GM12801 (cell line): ENCODE results near the gene MYBPH.

ENCODE experiments used
- CTCF ChIP-seq: IDR thresholded peaks from one replicate; pipeline ENCODE4 v1.5.1; 2011; ENCODE audit warnings: control low read depth; ENCODE audit not compliant: insufficient read length; ENCODE audit errors: extremely low read depth

MYBPH gene

GRCh38 chr1:203208181-203208580, 32.6 kb upstream of the MYBPH start:
- no peak for TF ChIP-seq CTCF

GRCh38 chr1:203207751-203208150, 32.1 kb upstream of the MYBPH start:
- no peak for TF ChIP-seq CTCF

- no peak for TF ChIP-seq CTCF
Observed at GRCh38 chr1:203206129-203206687, 30.6 kb upstream of the MYBPH start.

- no peak for TF ChIP-seq CTCF
Observed at GRCh38 chr1:203204756-203205155, 29.1 kb upstream of the MYBPH start.

- TF ChIP-seq CTCF = no peak
Observed at GRCh38 chr1:203202431-203203245, 27.0 kb upstream of the MYBPH start.

- no peak for TF ChIP-seq CTCF
Observed at GRCh38 chr1:203201516-203202205, 26.0 kb upstream of the MYBPH start.

GRCh38 chr1:203200916-203201315, 25.3 kb upstream of the MYBPH start:
- no peak for TF ChIP-seq CTCF
